HEK293 (cell line): ENCODE measurements around the gene SLC6A11.

Experiments
- CTCF ChIA-PET: fragments of 350-600 bp; formaldehyde crosslinking; extraction: SDS; loops from one replicate; lab custom pipeline; 2021; ENCODE audit warnings: antibody characterized with exemption; lab: Yijun Ruan, JAX
- POLR2A ChIA-PET: fragments of 300-600 bp; formaldehyde crosslinking; extraction: SDS; loops from one replicate; lab custom pipeline; 2020; ENCODE audit warnings: antibody characterized with exemption, inconsistent platforms; lab: Yijun Ruan, JAX
- H3K27ac ChIP-seq: fragments of 200-500 bp; sonication (Bioruptor generic); 2 replicates; pipeline ENCODE4 v1.5.1; 2014; ENCODE audit warnings: low read depth, low read length, control low read depth, inconsistent platforms; ENCODE audit errors: extremely low read depth
- H3K36me3 ChIP-seq, 2 experiments: fragments of 200-500 bp in 1 of 2; sonication (Bioruptor generic) in 1 of 2; 1 replicate in 1 of 2; 2 replicates in 1 of 2; pipeline ENCODE4 v1.5.1; 2014 to 2017; ENCODE audit warnings: inconsistent platforms in 2 of 2, low read length in 2 of 2; ENCODE audit not compliant: control insufficient read depth in 2 of 2, insufficient read depth in 1 of 2
- H3K4me1 ChIP-seq: fragments of 200-500 bp; sonication (Bioruptor generic); 2 replicates; pipeline ENCODE4 v1.5.1; 2014; ENCODE audit warnings: mild to moderate bottlenecking, low read length, inconsistent platforms; ENCODE audit not compliant: control insufficient read depth, insufficient read depth
- H3K4me3 ChIP-seq: 2 replicates; pipeline ENCODE4 v1.5.1; 2011; ENCODE audit warnings: low read depth, mild to moderate bottlenecking, control low read depth, low read length, moderate library complexity
- H3K9me3 ChIP-seq: fragments of 200-500 bp; sonication (Bioruptor generic); 2 replicates; pipeline ENCODE4 v1.5.1; 2014; ENCODE audit warnings: low read depth, low read length, inconsistent platforms; ENCODE audit not compliant: control insufficient read depth, insufficient read depth
- GFI1B ChIP-seq: fragments of 450-650 bp; formaldehyde crosslinking; IDR thresholded peaks from 2 replicates; pipeline ENCODE4 v1.5.1; 2016; ENCODE audit warnings: missing biosample characterization, missing genetic modification characterization
- KLF8 ChIP-seq: fragments of 450-650 bp; formaldehyde crosslinking; IDR thresholded peaks from 2 replicates; pipeline ENCODE4 v1.5.1; 2016; ENCODE audit warnings: missing biosample characterization, missing genetic modification characterization
- MEIS1 ChIP-seq: sonication (generic); formaldehyde crosslinking; IDR thresholded peaks from 2 replicates; pipeline ENCODE4 v1.8.1; 2022; ENCODE audit warnings: missing genetic modification reagents, mild to moderate bottlenecking, borderline replicate concordance
- RBAK ChIP-seq: fragments of 450-650 bp; formaldehyde crosslinking; IDR thresholded peaks from 2 replicates; pipeline ENCODE4 v1.5.1; 2016; ENCODE audit warnings: missing biosample characterization, missing genetic modification characterization
- REPIN1 ChIP-seq: fragments of 450-650 bp; formaldehyde crosslinking; IDR thresholded peaks from 2 replicates; pipeline ENCODE4 v1.5.1; 2017; ENCODE audit warnings: missing biosample characterization, missing genetic modification characterization, low read depth
- SP2 ChIP-seq: fragments of 450-650 bp; formaldehyde crosslinking; IDR thresholded peaks from 2 replicates; pipeline ENCODE4 v1.5.1; 2016; ENCODE audit warnings: missing biosample characterization, missing genetic modification characterization
- SP7 ChIP-seq: fragments of 450-650 bp; formaldehyde crosslinking; IDR thresholded peaks from 2 replicates; pipeline ENCODE4 v1.5.1; 2016; ENCODE audit warnings: missing biosample characterization, missing genetic modification characterization
- TRIM28 ChIP-seq: IDR thresholded peaks from 2 replicates; pipeline ENCODE4 v1.6.1; 2011; ENCODE audit warnings: low read length, control low read depth, borderline replicate concordance
- YY1 ChIP-seq: fragments of 450-650 bp; formaldehyde crosslinking; IDR thresholded peaks from 2 replicates; pipeline ENCODE4 v1.5.1; 2018; ENCODE audit warnings: missing biosample characterization, missing genetic modification characterization
- ZFP37 ChIP-seq: fragments of 450-650 bp; formaldehyde crosslinking; IDR thresholded peaks from 2 replicates; pipeline ENCODE4 v1.5.1; 2016; ENCODE audit warnings: missing biosample characterization, missing genetic modification characterization
- ZNF140 ChIP-seq: fragments of 450-650 bp; formaldehyde crosslinking; IDR thresholded peaks from 2 replicates; pipeline ENCODE4 v1.5.1; 2016; ENCODE audit warnings: missing biosample characterization, missing genetic modification characterization
- ZNF169 ChIP-seq: fragments of 450-650 bp; formaldehyde crosslinking; IDR thresholded peaks from 2 replicates; pipeline ENCODE4 v1.5.1; 2016; ENCODE audit warnings: missing biosample characterization, missing genetic modification characterization
- ZNF239 ChIP-seq: fragments of 450-650 bp; formaldehyde crosslinking; IDR thresholded peaks from 2 replicates; pipeline ENCODE4 v1.5.1; 2016; ENCODE audit warnings: missing biosample characterization, missing genetic modification characterization
- ZNF426 ChIP-seq: fragments of 450-650 bp; formaldehyde crosslinking; IDR thresholded peaks from 2 replicates; pipeline ENCODE4 v1.5.1; 2017; ENCODE audit warnings: missing biosample characterization, missing genetic modification characterization, mild to moderate bottlenecking, inconsistent platforms, moderate library complexity
- ZNF776 ChIP-seq: fragments of 450-650 bp; formaldehyde crosslinking; IDR thresholded peaks from 2 replicates; pipeline ENCODE4 v1.5.0; 2017; ENCODE audit warnings: missing biosample characterization, missing genetic modification characterization, borderline replicate concordance
- ZXDB ChIP-seq: fragments of 450-650 bp; formaldehyde crosslinking; IDR thresholded peaks from 2 replicates; pipeline ENCODE4 v1.5.1; 2016; ENCODE audit warnings: missing biosample characterization, missing genetic modification characterization
- TF ChIP-seq, protein P1 (sequence below): fragments of 450-650 bp; formaldehyde crosslinking; IDR thresholded peaks from 2 replicates; pipeline ENCODE4 v1.5.1; 2017; ENCODE audit warnings: missing biosample characterization, missing genetic modification characterization
- TF ChIP-seq, protein P2 (sequence below): fragments of 450-650 bp; formaldehyde crosslinking; IDR thresholded peaks from 2 replicates; pipeline ENCODE4 v1.5.1; 2017; ENCODE audit warnings: missing biosample characterization, missing genetic modification characterization
- TF ChIP-seq, protein P3 (sequence below): fragments of 450-650 bp; formaldehyde crosslinking; IDR thresholded peaks from 2 replicates; pipeline ENCODE4 v1.5.1; 2016; ENCODE audit warnings: missing biosample characterization, missing genetic modification characterization

SLC6A11 gene

DNA sequence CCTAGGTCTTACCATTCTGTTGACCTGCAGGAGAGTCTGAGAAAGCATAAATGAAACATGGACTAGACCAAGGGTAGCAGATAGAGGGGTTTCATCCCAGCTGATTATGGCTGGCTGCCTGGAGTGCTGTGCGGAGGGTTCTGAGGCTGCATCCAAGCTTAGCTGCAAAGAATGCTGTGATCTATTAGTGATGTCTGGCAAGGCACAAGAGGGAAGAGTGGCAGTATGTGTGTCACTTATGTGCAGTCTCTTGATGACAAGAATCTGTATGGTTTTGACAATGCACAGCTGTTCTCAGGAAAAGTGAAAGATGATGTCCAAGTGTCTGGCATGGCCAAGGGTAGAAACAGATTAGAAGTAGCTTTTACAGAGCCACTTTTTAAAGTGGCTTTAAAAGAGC is 54.3 kb downstream of the SLC6A11 start:
- CTCF ChIA-PET: interaction anchor here (1.2 kb wide), 1 partner anchor 15 kb away, joined by 4 read pairs; no protein-coding TSS in a partner anchor
- Histone ChIP-seq H3K27ac (no peak overlapping the region), H3K4me3 (no peak overlapping the region), H3K4me1 (no peaks in the 10 kb centered on the region), H3K9me3 (no peaks in the 10 kb centered on the region), H3K36me3 (no peaks in the 10 kb centered on the region)
- POLR2A ChIA-PET: no interaction called here
- TF ChIP-seq ZNF239 (tag by site-specific recombination) (no peak), ZXDB (no peak)
- TF ChIP-seq, protein P1, sequence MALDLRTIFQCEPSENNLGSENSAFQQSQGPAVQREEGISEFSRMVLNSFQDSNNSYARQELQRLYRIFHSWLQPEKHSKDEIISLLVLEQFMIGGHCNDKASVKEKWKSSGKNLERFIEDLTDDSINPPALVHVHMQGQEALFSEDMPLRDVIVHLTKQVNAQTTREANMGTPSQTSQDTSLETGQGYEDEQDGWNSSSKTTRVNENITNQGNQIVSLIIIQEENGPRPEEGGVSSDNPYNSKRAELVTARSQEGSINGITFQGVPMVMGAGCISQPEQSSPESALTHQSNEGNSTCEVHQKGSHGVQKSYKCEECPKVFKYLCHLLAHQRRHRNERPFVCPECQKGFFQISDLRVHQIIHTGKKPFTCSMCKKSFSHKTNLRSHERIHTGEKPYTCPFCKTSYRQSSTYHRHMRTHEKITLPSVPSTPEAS (tag by site-specific recombination): no peak

DNA sequence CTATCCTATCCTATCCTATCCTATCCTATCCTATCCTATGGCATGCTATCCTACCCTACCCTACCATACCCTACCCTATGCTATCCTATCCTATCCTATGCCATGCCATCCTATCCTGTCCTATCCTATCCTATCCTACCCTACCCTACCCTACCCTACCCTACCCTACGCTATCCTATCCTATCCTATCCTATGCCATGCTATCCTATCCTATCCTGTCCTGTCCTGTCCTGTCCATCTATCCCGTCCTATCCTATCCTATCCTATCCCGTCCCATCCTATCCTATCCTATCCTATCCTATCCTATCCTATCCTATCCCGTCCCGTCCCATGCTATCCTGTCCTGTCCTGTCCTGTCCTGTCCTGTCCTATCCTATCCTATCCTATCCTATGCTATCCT is 57.4 kb downstream of the SLC6A11 start:
- H3K4me3 ChIP-seq: no peak overlapping the region
- no peaks in the 10 kb centered on the region for H3K4me1 ChIP-seq
- POLR2A ChIA-PET: no interaction called here
- no peaks in the 10 kb centered on the region for H3K9me3 ChIP-seq
- H3K27ac ChIP-seq: no peak overlapping the region
- CTCF ChIA-PET: interaction anchor here (0.5 kb wide), 1 partner anchor 117 kb away, joined by 3 read pairs; no protein-coding TSS in a partner anchor
- TF ChIP-seq, protein P2, sequence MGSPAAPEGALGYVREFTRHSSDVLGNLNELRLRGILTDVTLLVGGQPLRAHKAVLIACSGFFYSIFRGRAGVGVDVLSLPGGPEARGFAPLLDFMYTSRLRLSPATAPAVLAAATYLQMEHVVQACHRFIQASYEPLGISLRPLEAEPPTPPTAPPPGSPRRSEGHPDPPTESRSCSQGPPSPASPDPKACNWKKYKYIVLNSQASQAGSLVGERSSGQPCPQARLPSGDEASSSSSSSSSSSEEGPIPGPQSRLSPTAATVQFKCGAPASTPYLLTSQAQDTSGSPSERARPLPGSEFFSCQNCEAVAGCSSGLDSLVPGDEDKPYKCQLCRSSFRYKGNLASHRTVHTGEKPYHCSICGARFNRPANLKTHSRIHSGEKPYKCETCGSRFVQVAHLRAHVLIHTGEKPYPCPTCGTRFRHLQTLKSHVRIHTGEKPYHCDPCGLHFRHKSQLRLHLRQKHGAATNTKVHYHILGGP: no peak
- TF ChIP-seq KLF8 (tag by site-specific recombination) (no peak), ZNF169 (no peak), ZNF776 (no peak), MEIS1 (CRISPR knock-in tag) (no peak)
- H3K36me3 ChIP-seq: no peaks in the 10 kb centered on the region

DNA sequence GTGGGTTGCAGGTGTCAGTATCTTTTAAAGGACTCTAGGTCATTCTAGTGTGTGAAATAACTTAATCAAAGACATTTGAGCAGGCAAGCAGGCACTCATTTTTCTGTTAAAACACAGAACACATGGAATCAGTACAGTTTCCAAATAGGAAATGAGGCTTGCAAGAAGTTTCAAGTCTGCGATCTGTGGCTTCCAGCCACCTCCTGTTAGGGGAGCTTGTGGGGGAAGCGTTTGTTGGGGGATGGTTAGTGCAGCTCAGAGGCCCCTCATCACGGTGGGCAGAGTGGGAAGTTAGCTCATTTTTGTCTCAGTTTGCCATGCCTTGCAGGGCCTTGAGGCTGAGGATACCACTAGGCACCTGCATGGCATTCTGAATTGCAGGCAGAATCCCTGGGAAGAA is 59.9 kb downstream of the SLC6A11 start:
- Histone ChIP-seq H3K36me3 (no peaks in the 10 kb centered on the region), H3K27ac (no peak overlapping the region), H3K9me3 (no peaks in the 10 kb centered on the region), H3K4me1 (no peaks in the 10 kb centered on the region), H3K4me3 (no peak overlapping the region)
- CTCF ChIA-PET: interaction anchor here (0.6 kb wide), 2 partner anchors 137 to 753 kb away, joined by 3 read pairs; no protein-coding TSS in a partner anchor
- POLR2A ChIA-PET: interaction anchor here (0.6 kb wide), 1 partner anchor 10 kb away, joined by 4 read pairs; no protein-coding TSS in a partner anchor
- TF ChIP-seq GFI1B (tag by site-specific recombination): no peak
- no peak for TF ChIP-seq TRIM28
- TF ChIP-seq RBAK (tag by site-specific recombination): no peak
- no peak for TF ChIP-seq ZFP37 (tag by site-specific recombination)
- TF ChIP-seq REPIN1 (tag by site-specific recombination): no peak
- TF ChIP-seq YY1: no peak
- TF ChIP-seq ZNF426 (tag by site-specific recombination): no peak
- TF ChIP-seq SP7 (tag by site-specific recombination): no peak
- TF ChIP-seq ZNF140 (tag by site-specific recombination): no peak
- TF ChIP-seq, protein P1 (tag by site-specific recombination): no peak
- TF ChIP-seq SP2 (tag by site-specific recombination): no peak
- TF ChIP-seq, protein P3, sequence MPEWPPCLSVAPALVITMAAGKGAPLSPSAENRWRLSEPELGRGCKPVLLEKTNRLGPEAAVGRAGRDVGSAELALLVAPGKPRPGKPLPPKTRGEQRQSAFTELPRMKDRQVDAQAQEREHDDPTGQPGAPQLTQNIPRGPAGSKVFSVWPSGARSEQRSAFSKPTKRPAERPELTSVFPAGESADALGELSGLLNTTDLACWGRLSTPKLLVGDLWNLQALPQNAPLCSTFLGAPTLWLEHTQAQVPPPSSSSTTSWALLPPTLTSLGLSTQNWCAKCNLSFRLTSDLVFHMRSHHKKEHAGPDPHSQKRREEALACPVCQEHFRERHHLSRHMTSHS (tag by site-specific recombination): no peak
